GM18519 (cell line): ENCODE results near the gene C10orf71.

Source experiments
- ATAC-seq: cut with Tn5 transposase; IDR thresholded peaks from one replicate; pipeline ENCODE4 v1.9.1; 2021; ENCODE audit warnings: mild to moderate bottlenecking, moderate library complexity; ENCODE audit not compliant: unreplicated experiment, low FRiP score

C10orf71 gene

DNA sequence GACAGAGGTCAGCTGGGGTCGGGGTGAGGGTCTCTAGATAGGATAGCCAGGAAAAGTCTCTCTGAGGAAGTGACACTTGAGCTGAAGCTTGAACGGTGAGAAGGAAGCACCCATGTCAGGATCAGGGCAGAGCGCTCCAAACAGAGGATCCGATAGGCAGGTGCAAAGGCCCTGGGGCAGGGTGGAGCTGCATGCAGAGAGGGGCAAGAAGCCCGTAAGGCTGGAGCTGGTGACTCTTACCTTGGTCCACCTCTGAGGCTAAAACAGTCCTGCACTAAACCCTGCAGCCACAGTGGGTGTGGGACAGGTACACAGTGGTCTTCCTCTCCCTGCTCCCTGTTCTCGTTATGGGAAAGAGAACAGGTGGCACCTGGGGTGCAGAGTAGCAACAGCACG is 5.8 kb upstream of the C10orf71 start:
- no peak for ATAC-seq

DNA sequence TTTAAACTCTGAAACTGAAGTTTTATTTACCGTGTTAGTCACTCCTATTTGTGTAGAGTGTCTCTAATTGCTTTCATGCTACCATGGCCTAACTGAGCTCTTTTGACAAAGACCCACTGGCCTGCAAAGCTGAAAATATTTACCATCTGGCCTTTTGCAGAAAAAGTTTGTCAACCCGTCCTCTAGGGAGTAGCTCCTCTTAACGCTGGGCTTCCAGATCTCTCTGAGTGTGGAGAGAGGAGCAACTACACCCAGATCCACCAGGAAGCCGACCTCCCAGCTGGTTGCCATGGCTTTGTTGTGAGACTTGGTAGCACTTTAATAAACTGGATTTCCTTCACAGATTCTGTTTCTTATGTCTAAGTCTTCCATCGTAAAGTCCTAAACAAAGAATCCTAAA is 4.2 kb upstream of the C10orf71 start:
- no peak for ATAC-seq

GRCh38 chr10:49295297-49295696 is 3.7 kb upstream of the C10orf71 start:
- ATAC-seq = no peak

GRCh38 chr10:49296382-49296781 is 2.6 kb upstream of the C10orf71 start:
- ATAC-seq = no peak

DNA sequence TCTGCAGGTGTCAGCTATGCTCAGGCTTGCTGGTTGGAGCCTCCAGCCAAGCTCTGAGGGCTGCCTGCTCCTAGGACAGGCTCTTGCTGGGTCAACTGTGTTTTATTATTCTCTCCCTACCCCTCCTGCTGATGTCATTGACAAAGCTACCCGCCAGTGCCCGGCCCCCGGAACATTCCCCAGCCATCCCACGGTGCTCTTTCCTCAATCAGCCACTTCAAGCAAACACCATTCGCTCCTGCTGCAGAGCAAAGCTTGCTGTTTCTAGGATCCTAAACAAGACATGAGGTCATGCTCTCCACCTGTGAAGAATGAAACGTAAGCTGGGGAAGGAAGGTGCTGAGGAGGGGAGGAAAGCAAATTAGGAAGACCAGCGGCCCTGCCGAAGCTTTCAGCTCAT is 2.1 kb upstream of the C10orf71 start:
- ATAC-seq = no peak

GRCh38 chr10:49297818-49298670 is 926 bp upstream of the C10orf71 start:
- no peak for ATAC-seq

DNA sequence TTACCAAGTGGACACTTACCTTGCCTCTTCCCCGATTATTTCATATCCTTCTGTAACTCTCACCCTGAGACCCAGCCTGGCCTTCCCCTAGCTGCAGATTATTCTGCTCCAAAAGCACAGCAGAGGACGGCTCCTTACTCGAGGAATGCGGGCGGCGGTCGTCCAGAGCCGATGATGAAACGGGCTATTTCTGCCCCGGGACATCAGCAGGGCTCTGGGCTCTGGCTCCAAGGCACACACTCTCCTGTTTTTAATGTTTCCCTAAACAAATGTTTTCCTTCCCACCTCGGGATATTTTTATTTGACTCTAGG is 343 bp upstream of the C10orf71 start:
- no peak for ATAC-seq

DNA sequence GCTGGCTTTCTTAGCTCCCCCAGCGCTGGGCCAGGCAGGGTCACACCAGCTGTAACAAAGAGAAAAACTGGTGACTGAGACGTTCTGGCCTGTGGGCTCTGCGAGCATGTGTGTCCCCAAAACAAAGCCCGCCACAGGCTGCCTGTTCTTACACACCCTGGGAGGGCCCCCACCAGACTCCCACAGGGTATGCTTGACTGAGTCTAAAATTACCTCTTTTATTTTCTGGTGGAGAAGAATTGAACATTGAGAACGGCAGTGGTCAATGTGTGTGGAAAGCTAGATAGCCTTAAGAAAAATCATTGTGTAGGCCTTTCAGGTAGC is 808 bp downstream of the C10orf71 start:
- ATAC-seq = peak; percentile 62

- peak; percentile 64 for ATAC-seq
Measured at GRCh38 chr10:49300140-49300974, 1.4 kb downstream of the C10orf71 start.

GRCh38 chr10:49301302-49301701 is 2.3 kb downstream of the C10orf71 start:
- no peak for ATAC-seq

GRCh38 chr10:49302088-49302487 is 3.1 kb downstream of the C10orf71 start:
- ATAC-seq = no peak

- ATAC-seq = no peak
Measured at GRCh38 chr10:49303711-49304110, 4.7 kb downstream of the C10orf71 start.

GRCh38 chr10:49304137-49304536 is 5.2 kb downstream of the C10orf71 start:
- no peak for ATAC-seq

DNA sequence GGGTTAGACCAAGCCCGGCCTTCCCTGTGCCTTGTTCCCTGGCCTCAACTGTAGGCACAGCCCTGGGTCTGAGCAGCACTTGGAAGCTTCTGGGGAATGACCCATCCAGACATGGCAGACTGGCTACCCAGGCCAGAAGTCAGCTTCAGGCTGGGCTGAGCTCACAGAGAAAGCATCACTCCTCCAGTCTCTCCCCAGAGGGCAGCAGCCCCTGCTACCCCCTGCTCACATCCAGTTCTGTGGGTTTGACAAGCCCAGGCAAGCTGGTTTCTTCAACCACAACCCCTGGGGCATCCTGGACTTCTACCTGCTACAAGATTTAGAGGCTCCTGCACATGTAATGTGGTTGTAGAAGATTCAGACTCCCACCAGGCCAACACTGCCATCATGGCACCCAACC is 9.0 kb downstream of the C10orf71 start:
- no peak for ATAC-seq

DNA sequence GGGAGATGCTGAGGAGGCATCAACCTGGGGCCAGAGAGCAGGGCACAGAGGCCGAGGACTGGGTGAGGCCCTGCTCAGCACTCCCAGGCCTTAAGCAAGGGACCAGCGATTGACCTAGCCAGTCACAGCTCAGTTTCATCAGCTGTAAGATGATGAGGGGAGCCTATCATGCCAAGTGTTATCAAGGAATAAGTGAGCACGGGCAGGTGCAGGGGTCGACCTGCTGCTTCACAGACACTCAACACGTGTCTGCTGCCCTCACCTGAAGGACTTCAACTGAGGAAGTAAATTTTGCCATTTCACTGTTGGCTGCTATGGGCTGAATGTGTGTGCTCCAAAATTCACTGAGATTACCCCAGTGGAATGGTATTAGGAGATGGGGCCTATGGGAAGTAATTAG is 9.9 kb downstream of the C10orf71 start:
- no peak for ATAC-seq

- ATAC-seq = no peak
Measured at GRCh38 chr10:49309691-49310411, 10.9 kb downstream of the C10orf71 start.

- ATAC-seq = no peak
Measured at GRCh38 chr10:49310460-49310859, 11.5 kb downstream of the C10orf71 start.

DNA sequence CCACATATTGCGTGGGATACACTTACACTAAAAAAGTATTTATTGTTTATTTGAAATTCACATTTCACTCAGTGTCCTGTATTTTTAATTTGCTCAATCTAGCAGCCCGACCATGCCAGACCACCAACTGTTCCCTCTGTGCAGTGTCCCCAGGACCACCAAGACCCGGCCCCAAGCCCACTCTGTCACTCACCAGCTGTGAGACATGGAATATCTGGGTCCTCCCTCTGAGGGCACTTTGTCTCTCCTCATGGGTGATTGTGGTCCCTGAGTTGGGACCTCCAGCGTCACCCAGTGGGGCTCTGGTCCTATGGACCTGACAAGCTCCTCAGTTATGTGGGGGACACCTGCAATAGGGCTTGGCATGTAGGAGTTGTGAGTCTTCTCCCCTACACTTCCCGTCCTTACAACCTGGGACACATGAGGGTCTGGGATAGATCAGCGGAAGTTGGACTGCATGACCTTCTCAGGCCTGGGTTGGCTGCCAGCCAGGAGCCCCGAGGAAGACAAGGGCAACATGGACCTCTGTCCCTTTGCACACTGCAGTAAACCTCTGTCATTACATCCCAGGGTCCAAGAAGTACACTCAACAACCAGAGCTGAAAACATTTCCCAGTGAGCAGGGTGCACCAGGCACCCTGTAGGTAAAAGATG is 12.1 kb downstream of the C10orf71 start:
- ATAC-seq = no peak

DNA sequence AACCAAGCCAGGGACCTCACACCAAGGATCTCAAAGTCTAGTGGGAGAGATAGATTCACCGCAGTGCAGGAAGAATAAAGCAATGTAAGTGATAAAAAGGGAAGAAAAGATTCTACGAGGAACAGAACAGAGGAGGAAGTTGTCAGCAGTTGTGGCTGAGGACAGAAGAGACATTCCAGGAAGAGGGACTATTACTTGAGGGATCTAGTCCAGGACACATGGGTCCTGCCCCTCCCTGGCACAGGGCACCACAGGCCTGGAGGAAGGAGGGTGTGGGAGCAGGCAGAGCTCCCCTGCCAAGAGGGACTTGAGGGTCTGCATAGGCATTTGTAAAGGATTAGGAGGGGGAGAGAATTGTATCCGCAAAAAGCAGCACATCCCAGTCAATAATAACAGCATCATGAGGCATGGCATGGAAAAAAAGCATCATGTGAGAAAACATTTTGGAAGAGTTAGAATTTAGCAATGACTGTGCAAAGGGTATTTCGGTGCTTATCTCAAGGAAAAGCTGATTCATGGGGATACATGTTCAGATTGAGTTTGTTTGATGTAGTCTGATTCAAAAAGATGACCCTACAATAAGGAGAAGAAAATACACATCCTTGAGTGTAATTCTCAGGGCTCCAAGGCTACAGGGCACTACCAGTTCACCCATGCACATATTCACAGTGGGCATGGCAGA is 12.7 kb downstream of the C10orf71 start:
- no peak for ATAC-seq

- ATAC-seq = no peak
Measured at GRCh38 chr10:49312246-49312869, 13.4 kb downstream of the C10orf71 start.
